Esophagus muscularis mucosa (tissue), 3 donors: ENCODE measurements around the gene GADD45A.

Experiments
- EP300 ChIP-seq: sonication (generic); formaldehyde crosslinking; IDR thresholded peaks from one replicate; pipeline ENCODE4 v1.6.1; 2017; ENCODE audit warnings: antibody characterized with exemption
- TF ChIP-seq, protein P1 (sequence below), 3 experiments: fragments of 200-600 bp in 2 of 3; fragments of 450-650 bp in 1 of 3; sonication (generic) in 2 of 3; IDR thresholded peaks; one replicate each; pipeline ENCODE4 v1.5.1; 2017 to 2019; ENCODE audit warnings: antibody characterized with exemption in 3 of 3, mild to moderate bottlenecking in 2 of 3, moderate library complexity in 1 of 3

DNA sequence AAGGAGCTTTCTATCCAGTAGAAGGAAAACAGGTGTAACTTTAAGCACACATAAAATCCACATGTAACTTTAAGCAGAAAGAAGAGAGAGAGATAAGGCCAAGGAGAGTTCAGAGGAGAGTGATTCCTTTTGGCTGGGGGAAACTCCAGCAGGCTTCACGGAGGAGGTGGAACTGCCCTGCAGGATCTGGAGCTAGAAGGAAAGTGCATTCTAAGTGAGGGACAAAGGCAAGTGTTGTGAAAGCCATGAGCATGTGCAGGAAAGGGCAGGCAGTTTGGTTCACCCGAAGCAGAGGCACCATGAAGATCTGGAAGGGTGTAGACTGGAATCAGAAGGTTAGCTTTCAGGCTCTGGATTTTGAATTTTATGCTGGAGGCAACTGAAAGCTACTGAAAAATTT lies 46.3 kb downstream of the GADD45A start:
- no peak for TF ChIP-seq EP300
- TF ChIP-seq, protein P1, sequence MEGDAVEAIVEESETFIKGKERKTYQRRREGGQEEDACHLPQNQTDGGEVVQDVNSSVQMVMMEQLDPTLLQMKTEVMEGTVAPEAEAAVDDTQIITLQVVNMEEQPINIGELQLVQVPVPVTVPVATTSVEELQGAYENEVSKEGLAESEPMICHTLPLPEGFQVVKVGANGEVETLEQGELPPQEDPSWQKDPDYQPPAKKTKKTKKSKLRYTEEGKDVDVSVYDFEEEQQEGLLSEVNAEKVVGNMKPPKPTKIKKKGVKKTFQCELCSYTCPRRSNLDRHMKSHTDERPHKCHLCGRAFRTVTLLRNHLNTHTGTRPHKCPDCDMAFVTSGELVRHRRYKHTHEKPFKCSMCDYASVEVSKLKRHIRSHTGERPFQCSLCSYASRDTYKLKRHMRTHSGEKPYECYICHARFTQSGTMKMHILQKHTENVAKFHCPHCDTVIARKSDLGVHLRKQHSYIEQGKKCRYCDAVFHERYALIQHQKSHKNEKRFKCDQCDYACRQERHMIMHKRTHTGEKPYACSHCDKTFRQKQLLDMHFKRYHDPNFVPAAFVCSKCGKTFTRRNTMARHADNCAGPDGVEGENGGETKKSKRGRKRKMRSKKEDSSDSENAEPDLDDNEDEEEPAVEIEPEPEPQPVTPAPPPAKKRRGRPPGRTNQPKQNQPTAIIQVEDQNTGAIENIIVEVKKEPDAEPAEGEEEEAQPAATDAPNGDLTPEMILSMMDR (IDR thresholded peaks at IDR 0.05): no peak
